Glutamatergic neuron (in vitro differentiated cells): ENCODE results near the gene VPS26B. TPM values are rescaled to one million over a fixed set of nuclear protein-coding genes. Genes with fewer than 3 reads are reported as not detected.

ENCODE experiments used
- DNase-seq: peaks from one replicate; pipeline ENCODE4 v3.0.0; 2022
- H3K27ac Mint-ChIP-seq: one replicate; pipeline ENCODE4 v1.8.0; 2020; ENCODE audit warnings: mild to moderate bottlenecking, mixed read lengths, inconsistent platforms; ENCODE audit not compliant: unreplicated experiment
- H3K27me3 Mint-ChIP-seq: one replicate; pipeline ENCODE4 v1.8.0; 2020; ENCODE audit warnings: mild to moderate bottlenecking, moderate library complexity, mixed read lengths, inconsistent platforms; ENCODE audit not compliant: unreplicated experiment
- H3K36me3 Mint-ChIP-seq: one replicate; pipeline ENCODE4 v1.8.0; 2020; ENCODE audit warnings: mild to moderate bottlenecking, mixed read lengths, inconsistent platforms; ENCODE audit not compliant: unreplicated experiment
- H3K4me1 Mint-ChIP-seq: one replicate; pipeline ENCODE4 v1.8.0; 2020; ENCODE audit warnings: mild to moderate bottlenecking, low read depth, mixed read lengths, inconsistent platforms; ENCODE audit not compliant: unreplicated experiment
- H3K4me3 Mint-ChIP-seq: one replicate; pipeline ENCODE4 v1.8.0; 2020; ENCODE audit warnings: mild to moderate bottlenecking, mixed read lengths, inconsistent platforms; ENCODE audit not compliant: unreplicated experiment
- H3K9me3 Mint-ChIP-seq: one replicate; pipeline ENCODE4 v1.8.0; 2020; ENCODE audit warnings: mild to moderate bottlenecking, moderate library complexity, mixed read lengths, inconsistent platforms; ENCODE audit not compliant: unreplicated experiment
- total RNA-seq: library from RNA; stranded (reverse); fragmentation: NEBNext Ultra II Directional; extraction: Animal tissue kit (Norgen Biotek cat#: 25700); gene quantifications from one replicate; pipeline ENCODE4 v1.2.1, GENCODE V29; 2021; ENCODE audit not compliant: unreplicated experiment
- TF ChIP-seq, protein P1 (sequence below): fragments of 200-600 bp; sonication (generic); IDR thresholded peaks from one replicate; pipeline ENCODE4 v1.5.0; 2021; ENCODE audit not compliant: partially characterized antibody, unreplicated experiment

Gene VPS26B
- total RNA-seq, 1 donor from 2014 or later = 63.6 TPM

GRCh38 chr11:134244593-134244992 is 20.1 kb downstream of the VPS26B start:
- Mint-ChIP-seq H3K4me1 (no peaks in the 10 kb centered on the region), H3K4me3 (no peak overlapping the region), H3K9me3 (peaks cover 2% of the 10 kb centered on the region), H3K27me3 (no peaks in the 10 kb centered on the region), H3K36me3 (peaks cover 3% of the 10 kb centered on the region), H3K27ac (no peak overlapping the region)
- TF ChIP-seq, protein P1, sequence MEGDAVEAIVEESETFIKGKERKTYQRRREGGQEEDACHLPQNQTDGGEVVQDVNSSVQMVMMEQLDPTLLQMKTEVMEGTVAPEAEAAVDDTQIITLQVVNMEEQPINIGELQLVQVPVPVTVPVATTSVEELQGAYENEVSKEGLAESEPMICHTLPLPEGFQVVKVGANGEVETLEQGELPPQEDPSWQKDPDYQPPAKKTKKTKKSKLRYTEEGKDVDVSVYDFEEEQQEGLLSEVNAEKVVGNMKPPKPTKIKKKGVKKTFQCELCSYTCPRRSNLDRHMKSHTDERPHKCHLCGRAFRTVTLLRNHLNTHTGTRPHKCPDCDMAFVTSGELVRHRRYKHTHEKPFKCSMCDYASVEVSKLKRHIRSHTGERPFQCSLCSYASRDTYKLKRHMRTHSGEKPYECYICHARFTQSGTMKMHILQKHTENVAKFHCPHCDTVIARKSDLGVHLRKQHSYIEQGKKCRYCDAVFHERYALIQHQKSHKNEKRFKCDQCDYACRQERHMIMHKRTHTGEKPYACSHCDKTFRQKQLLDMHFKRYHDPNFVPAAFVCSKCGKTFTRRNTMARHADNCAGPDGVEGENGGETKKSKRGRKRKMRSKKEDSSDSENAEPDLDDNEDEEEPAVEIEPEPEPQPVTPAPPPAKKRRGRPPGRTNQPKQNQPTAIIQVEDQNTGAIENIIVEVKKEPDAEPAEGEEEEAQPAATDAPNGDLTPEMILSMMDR = peak; percentile 70
- no peak for DNase-seq

GRCh38 chr11:134245434-134245833 is 21.0 kb downstream of the VPS26B start:
- no peak overlapping the region for H3K4me3 Mint-ChIP-seq
- TF ChIP-seq, protein P1 = no peak
- H3K4me1 Mint-ChIP-seq = no peaks in the 10 kb centered on the region
- H3K36me3 Mint-ChIP-seq = peaks cover 3% of the 10 kb centered on the region
- H3K27me3 Mint-ChIP-seq = no peaks in the 10 kb centered on the region
- H3K9me3 Mint-ChIP-seq = peaks cover 2% of the 10 kb centered on the region
- H3K27ac Mint-ChIP-seq = no peak overlapping the region
- no peak for DNase-seq

DNA sequence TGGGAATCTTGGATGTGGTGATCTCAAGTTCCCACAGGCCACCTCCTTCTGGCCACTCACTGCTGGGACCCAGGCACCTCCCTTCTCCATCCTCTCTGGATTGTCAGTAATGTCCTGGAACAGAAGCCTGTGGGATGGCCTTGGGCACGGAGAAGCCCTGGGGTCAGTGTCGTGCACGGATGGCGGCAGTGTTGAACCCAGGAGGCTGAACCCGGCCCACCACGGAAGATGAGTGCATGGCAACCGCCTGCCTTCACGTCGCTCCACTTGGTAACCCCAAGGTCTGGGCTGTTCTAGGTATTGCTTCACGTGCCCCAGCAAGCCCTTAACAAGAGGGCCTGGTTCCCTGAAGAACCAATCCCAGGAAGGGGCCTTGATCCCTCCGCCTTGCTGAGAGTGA is 21.6 kb downstream of the VPS26B start:
- TF ChIP-seq, protein P1 = no peak
- H3K4me1 Mint-ChIP-seq = no peaks in the 10 kb centered on the region
- no peaks in the 10 kb centered on the region for H3K27me3 Mint-ChIP-seq
- H3K9me3 Mint-ChIP-seq = peaks cover 2% of the 10 kb centered on the region
- no peak overlapping the region for H3K27ac Mint-ChIP-seq
- no peak for DNase-seq
- H3K36me3 Mint-ChIP-seq = peaks cover 3% of the 10 kb centered on the region
- H3K4me3 Mint-ChIP-seq = no peak overlapping the region

- H3K4me1 Mint-ChIP-seq = peaks cover under 1% of the 10 kb centered on the region
- H3K4me3 Mint-ChIP-seq = no peak overlapping the region
- TF ChIP-seq, protein P1 = no peak
- H3K27me3 Mint-ChIP-seq = no peaks in the 10 kb centered on the region
- no peak overlapping the region for H3K27ac Mint-ChIP-seq
- peaks cover 2% of the 10 kb centered on the region for H3K9me3 Mint-ChIP-seq
- H3K36me3 Mint-ChIP-seq = peaks cover 3% of the 10 kb centered on the region
- no peak for DNase-seq
These were observed 22.2 kb downstream of the VPS26B start for GRCh38 chr11:134246678-134247077.

GRCh38 chr11:134248910-134249480 is 24.5 kb downstream of the VPS26B start:
- Mint-ChIP-seq H3K9me3 (peaks cover 3% of the 10 kb centered on the region), H3K4me3 (no peak overlapping the region), H3K36me3 (peaks cover 3% of the 10 kb centered on the region), H3K27me3 (no peaks in the 10 kb centered on the region), H3K4me1 (peaks cover 9% of the 10 kb centered on the region), H3K27ac (no peak overlapping the region)
- no peak for DNase-seq
- TF ChIP-seq, protein P1 = no peak
